Stimulated activated CD4-positive, alpha-beta T cell treated with anti-CD3 and anti-CD28 coated beads, Interleukin-1b, Interleukin-23, amount 100 ng/mL, for 1 hour (primary cell): ENCODE measurements around the gene COX8C.
"Not testable (repeated sequence)": the region's sequence is repeated elsewhere in the genome, so short reads cannot be mapped to it uniquely, and the experiment has no call there.

ENCODE experiments used
- DNase-seq, 2 donors: peaks; one replicate each; pipeline ENCODE4 v3.0.0-alpha.2; 2020; ENCODE audit warnings: low read depth in 2 of 2

Gene COX8C

DNA sequence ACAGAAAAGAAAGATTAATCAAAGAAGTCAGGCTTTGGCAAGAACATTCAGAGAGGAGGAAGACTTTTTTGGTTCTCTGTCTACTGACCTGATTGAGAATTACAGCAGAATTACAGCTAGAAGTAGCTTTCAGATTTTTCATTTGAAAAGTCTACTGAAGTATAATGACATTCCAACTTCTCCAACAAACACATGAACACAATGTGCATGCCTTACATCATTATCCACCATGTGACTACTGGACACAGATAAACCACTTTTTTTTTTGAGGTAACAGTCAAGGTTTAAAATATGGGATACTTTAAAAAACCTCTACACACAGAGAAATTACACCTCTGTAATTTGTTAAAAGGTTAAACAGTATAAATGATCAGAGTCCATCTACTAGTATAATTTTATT, 26.5 kb upstream of the COX8C start:
- DNase-seq, result no peak

DNA sequence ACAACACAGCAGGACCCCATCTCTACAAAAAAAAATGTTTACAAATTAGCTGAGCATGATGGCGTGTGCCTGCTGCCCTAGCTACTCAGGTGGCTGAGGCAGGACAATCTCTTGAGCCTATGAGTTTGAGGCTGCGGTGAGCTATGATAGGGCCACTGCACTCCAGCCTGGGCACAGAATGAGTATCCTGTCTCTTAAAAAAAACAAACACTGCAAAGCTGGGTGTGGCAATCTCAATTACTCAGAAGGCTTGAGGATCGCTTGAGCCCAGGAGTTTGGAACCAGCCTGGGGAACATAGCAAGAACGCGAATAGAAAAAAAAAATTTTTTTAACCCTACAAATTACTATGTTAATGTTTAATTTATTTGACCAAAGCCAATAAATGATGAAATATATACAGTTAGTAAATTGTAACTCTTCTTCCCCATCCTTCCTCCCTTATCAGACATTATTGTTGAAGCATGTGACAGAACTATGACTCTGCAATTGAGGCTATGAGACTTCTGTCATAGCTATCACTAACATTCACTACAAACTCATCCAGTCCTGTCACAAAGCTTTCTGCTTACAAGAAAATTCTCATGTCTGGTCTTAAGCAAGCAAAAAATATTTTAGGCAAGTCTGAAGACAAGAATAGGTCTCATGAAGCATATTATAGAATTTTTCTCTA, 23.9 kb upstream of the COX8C start:
- DNase-seq, result no peak

DNA sequence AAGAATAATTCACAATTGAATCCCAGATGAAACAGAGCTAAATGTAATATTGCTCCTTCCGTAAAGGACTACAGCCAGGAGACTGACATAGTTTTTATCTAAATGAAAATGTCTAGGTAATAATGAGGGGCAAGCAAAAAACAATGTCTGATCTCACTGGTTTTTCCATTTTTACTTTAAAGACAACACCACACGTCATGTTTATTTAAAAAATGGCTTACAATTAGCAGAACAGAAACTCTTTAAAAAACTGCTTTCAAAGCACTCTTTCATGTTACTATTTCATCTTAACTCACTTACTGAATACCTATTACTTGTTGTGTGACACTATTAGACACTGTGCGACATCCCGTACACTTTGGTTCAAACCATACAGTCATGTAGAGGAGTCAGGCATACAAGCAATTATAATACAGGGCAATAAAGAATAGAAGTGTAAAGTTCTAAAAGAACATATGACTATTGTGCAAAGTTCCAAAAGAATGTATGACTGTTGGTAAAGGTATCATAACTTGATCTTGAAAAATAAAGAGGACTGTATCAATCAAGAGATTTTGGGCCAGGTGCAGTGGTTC, 23.3 kb upstream of the COX8C start:
- no peak for DNase-seq

DNA sequence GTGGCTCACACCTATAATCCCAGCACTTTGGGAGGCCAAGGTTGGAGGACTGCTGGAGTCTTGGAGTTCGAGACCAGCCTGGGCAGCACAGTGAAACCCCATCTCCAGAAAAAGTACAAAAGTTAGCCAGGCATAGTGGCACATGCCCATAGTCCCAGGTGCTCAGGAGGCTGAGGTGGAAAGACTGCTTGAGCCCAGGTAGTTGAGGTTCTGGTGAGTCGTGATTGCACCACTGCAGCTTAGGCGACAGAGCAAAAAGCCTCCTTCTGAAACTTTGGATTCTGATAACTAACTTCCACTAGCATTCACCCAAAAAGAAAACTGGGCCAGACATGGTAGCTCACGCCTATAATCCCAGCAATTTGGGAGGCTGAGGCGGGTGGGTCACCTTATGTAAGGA, 20.8 kb upstream of the COX8C start:
- no peak for DNase-seq

DNA sequence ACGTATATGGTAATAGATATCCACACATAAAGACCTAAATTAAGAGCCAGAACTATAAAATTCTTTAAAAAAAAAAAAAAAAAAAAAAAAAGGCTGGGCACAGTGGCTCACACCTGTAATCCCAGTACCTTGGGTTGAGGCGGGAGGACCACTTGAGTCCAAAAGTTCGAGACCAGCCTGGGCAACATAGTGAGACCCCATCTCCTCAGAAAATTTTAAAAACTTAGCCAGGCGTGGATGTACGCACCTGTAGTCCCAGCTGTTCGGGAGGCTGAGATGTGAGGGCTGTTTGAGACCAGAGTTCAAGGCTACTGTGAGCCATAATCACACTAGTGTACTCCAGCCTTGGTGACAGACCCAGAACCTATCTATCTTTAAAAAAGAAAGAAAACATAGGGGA, 18.4 kb upstream of the COX8C start:
- DNase-seq, result no peak

DNA sequence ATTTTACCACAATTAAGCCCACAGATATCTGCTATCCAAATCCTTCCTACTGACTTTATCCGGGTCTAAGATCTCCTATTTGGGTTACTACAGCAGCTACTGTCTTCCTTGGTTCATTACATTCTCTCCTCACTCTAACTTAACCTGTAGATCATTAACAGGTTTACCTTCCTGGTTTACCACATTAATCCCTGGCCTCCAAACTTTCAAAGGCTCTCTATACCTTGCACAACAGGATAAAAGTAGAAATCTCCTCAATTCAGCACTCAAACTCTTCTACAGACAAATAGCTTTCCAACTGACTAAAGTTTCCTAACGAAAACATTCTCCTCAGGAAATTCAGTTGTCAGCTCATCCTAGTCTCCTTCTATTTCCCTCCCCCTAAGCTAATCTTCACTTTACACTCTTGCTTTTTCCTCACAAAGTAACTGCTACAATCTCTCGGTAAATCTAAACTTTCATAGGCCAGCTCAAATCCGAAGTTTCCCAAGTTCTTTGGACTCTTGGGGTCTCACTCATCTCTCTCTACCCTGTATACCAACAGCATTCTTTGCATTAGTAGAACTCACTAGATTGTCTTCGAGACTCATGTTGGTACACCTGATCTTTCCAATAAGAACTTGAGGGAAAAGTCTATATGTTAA, 16.9 kb upstream of the COX8C start:
- DNase-seq, result no peak

DNA sequence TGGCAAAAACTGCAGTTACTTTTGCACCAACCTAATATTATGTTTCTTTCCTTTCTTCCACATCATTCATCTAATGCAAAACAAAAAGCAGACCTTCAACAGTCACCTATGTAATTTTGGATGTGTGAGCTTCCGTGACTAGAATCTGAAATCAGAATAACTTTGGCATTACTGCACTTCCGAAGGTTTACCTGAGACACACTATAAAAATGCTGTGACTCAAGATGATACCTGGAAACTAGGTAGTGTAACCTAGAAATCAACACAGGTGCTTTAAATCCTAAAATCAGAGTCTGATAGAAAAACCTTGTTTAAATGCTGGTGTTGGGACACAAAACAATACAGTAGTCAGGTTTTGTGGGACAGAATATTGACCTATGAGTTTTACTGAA, 16.4 kb upstream of the COX8C start:
- DNase-seq, result no peak

DNA sequence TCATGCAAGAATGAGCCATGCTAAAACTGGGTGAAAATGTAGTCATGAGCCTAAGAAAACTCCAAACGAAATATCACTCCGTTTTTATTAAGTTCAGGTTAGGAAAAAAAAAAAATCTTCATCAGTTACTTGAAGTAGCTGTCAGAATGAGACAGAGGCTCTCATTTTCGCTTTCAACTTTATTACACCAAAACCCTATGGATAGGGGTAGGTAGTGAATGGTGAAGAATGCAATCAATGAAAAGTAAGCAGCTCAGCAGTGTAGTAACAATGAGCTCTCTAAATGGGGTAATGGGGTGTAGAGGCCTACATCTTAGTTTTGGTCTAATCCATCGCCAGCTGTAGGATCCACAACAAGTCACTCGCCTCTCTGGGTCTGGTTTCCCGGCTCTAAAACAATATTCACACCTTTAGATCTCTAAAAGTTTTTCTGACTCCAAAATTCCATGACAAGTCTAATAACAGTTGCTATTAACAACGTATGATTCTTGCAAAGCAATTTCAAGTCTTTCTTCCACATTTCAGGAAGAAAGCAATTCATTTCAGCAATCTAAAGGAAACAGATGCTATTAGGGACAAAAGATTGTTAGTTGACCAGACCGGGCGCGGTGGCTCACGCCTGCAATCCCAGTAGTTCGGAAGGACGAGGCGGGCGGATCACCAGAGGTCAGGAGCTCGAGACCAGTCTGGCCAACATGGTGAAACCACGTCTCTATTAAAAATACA, 15.8 kb upstream of the COX8C start:
- DNase-seq, result no peak

DNA sequence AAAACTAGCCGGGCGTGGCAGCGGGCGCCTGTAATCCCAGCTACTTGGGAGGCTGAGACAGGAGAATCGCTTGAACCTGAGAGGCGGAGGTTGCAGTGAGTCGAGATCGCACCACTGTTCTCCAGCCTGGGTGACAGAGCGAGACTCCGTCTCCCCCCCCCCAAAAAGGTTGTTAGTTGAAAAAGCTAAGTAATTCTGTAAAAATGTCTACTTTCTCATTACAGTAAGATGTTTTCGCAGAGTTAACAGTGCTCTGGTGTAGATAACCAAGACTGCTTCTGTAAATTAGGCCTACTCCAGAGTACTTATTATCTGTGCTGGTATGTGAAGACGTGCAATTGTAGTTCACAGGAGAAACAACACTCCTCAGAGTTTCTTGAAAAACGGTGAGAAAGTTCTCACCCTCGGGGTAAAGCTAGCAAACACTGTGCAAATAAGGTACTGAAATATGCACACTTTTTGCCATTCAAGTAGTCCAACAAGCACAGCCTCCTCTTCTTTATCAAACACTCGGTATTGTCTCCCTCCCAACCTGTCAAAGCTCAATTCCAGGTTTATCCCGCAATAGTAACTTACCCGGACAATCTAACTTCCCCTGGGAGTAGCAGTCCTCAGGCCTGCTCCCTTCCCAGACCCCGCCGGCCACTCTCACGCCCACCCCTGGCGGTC, 15.1 kb upstream of the COX8C start:
- DNase-seq, result no peak

DNA sequence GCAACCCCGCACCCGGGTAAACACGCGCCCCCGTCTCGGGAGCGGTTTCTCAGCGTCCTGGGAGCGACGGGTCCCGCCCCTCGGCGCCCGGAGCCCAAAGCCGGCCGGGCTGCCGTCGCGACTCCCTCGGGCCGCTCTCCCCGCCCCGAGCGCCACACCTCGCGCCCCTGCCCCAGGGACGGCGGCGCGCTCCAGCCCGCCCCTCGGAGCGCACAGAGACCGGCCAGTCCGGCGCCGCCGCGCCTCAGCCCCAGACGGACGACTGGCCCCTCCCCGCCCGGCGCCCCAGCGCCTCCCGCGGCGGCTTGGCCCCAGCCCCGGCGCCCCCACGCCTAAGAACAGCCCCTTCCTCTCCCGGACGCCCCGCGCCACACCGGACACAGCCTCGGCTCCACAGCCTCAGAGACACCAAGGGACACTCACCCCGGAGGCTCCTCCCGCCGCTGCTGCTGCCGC, 14.6 kb upstream of the COX8C start:
- peak in 1 of 2 donors; percentile 1 for DNase-seq

DNA sequence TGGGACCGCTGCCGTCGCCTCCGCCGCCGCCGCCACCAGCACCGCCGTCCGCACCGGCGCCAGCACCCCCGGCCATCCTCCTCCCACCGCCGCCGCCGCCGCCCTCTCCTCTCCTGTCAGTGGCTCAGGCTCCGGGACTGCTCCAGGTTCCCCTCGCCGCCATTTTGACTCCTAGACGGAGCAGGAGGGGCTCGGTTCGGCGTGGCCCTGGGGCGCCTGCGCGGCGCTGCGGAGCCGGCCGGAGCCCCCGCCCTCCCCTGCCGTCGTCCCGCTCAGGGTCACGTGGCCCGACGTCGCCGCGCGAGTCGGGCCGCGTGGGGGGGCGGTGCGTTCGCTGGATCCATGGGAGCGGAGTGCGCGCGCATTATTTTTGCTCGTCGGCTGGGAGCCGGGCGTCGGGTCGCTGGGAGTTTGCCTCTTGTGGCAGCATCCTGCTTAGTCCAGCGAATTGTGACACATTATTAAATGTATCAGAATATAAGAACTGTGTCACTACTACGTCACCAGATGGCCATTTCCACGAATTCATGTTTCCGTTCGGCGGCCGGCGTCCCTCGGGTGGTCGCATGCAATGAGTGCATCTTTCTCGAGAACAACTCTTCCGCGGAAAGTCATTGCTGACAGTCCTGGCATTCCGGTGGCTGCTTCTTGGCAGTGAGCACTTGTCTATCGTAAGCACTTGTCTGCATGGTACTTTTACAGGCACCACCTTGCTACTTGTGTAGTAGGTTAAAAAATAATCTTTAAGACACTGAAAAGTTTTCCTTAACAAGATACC, 13.9 kb upstream of the COX8C start, which contains the start of gene BTBD7:
TSS of gene BTBD7 (minus strand) at position 184 of the 778 bp plus-strand sequence. CDS start 36,985 bp downstream, outside the sequence.
- DNase-seq, result peak; percentile 81 to 90

DNA sequence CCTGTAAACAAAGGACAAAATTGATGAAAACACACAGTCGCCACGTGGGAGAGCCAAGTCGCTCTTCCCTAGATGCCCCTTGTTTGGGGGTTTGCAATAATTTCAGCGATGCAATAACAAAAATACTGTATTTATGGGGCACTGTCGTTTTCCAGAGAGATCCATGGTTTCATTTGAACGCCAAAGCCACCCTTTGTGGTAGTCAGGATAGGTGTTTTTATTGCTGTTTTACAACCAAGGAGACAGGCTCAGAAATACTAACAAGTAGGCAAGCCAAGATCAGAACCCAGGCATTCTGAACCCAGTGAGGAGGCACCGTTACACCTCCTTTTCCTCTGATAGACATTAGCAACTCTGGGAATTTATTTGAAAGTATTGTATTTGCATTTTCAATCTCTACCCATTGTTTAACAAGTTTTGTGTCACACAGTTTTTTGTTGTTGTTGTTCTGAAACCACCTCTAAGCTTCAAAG, 13.3 kb upstream of the COX8C start:
- DNase-seq, result no peak

DNA sequence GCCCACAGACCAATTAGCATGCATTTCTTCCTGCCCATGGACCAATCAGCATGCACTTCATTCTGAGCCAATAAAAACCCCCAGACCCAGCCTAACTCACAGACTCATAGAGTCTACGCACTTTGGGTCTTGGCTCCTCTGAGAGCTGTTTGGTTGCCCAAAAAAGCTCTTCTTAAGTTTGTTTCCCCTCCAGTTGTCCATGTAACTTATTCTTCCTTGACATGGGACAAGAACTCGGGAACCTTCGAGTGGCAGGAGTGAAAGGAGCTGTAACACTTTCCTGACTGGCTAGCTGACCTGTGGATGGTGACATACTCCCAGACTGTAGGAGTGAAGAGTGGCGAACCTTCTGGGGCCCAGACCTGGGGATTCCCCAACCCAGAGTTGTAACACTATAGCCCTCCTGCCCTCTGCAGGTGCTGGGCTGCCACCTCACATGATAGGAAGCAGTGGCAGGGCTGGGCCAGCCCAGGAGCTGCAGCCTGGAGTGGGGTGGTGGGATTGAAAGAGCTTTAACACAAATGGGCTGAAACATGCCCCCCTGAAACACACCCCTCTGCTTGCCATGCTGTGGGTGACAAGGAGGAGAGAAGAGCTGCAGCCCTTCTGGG, 9.7 kb upstream of the COX8C start:
- no peak for DNase-seq

DNA sequence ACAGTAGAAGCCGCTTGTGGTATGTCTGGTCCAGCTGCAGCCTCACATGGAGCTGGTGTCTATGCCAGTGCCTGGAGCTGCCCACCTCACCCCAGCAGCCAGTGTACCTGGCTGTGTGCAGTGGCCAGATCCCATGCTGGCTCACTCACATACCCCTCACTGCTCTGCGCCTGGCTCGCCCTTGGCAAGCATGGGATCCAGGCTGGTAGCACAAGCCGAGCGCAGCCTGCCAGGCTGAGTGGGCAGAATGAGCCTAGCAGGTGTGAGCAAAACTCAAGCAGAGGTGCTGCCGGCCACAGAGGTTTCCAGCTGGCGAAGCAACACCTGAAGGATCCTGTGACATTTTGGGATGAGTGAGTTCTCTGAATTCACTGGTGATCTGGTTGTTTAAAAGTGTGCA, 9.1 kb upstream of the COX8C start:
- no peak for DNase-seq

DNA sequence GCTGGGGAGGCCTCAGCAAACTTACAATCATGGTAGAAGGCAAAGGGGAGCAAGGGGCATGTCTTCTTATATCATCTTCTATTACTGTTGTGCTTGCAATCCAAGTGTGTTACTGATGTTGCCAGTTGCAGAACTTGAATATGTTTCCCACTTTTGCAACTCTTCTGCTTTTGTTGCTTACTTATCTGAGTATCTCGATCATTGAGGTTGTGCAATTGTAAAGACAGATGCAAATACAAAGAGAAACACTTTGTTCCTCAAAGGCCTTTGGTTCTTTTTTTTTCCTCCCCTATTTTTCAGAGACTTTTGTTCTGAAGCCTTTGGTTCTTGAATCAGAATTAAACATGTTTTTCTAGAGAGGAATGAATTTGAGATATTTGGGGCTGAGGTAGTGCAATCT, 3.7 kb upstream of the COX8C start:
- no peak for DNase-seq

DNA sequence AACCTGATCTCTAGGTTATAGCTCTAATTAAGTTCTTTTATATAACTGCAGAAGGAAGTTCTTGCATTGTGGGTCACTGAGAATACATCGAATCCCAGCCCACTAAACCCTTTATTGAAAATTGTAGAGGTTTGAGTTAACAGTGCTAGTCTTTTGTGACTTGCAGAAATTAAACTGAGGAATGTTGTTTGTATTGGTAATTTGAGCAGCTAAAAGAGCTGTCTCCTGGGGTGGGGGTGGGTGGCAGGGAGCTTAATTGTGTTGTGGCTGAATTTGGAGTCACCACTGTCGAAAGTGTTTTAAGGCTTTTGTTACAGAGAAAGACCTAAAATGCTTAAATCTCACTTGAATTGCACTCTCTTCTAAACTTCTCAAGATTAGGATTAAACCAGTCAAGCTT, 3.2 kb upstream of the COX8C start:
- no peak for DNase-seq

DNA sequence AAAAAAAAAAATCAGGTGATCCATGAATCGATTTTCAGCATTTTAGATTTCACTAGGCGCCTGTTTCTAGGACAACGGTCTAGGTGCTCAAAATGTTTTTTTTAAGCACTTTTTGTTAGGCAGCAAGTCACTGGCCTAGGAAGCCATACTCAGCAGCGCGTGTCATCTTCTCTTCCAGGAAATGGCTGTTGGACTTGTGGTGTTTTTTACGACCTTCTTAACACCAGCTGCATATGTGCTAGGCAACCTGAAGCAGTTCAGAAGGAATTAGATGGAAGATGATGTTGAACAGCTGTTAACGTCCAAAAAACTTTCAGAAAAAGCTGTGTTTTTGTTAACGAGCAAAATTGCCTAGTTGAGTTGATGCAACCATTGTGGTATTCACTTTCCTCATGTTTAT, 868 bp downstream of the COX8C start:
- DNase-seq, result no peak

DNA sequence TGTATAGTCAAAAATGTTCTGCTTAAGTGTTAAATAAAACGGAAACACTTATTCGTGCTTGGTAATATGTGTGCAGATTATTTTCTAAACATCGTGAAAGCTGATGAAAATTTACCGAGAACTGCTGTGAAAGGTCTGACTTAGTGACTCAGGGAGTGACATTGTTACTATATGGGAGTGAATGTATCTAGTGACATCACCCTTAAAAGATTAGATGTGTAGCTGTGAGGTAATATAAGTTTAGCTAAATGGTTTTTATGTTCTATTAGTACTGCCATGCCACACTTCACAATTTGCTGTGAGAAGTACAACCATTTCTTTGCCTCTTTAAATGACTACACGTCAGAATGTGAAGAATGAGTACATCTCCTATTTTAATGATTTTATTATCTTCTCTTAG, 1.3 kb downstream of the COX8C start:
- no peak for DNase-seq

DNA sequence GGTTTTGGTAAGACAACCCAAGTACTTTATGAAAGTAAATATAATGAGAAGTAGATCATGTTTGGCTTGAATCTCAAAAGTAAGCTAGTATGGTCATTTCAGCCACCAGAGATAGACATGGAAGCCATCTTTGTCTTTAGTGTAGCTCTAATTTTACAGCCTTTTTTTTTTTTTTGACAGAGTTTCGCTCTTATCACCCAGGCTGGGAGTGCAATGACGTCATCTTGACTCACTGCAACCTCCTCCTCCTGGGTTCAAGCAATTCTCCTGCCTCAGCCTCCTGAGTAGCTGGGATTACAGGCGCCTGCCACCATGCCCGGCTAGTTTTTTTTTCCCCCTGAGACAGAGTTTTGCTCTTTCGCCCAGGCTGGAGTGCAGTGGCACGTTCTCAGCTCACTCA, 7.9 kb downstream of the COX8C start:
- DNase-seq, result not testable (repeated sequence)

DNA sequence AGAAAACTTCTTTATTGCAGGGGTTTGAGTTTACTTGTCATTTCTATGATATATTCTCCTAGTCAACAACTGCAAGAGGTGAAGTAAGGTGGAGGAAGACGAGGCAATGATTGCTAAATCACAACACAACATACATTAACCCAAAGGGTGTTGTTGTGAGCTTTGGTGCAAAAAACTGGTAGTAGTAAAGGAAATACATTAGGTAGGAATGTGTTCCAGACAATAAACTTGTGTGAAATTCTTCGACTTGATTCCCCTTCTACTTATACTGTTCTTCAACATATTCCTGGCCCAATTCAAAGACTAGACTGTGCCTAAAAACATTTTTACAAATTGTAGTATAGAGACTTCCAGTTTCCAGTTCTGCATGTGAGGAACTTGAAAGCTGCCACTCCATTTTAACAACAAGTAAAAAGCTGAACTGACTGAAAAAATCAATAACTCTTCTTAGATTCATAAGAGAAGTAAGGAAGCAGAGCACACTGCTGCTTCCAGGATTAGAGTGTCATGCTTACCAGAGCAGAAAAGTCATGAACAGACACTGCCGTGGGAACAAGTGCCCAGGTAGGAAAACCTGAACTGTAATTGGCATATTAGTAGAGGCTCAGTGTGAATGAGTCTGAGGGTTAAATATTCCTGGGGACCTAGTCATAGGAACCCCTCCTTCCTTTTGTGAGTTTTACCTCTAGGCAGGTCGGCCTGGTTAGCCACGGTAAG, 22.2 kb downstream of the COX8C start:
- DNase-seq, result no peak
